Loucy (cell line): ENCODE measurements around the gene EML1.

Source experiments
- H2AFZ ChIP-seq: fragments of 200-600 bp; sonication (generic); 2 replicates; pipeline ENCODE4 v1.6.0; 2016; ENCODE audit warnings: antibody characterized with exemption, mild to moderate bottlenecking, low read length, moderate library complexity
- H3F3A ChIP-seq: fragments of 200-600 bp; 2 replicates; pipeline ENCODE4 v1.6.0; 2016; ENCODE audit warnings: antibody characterized with exemption, low read depth, mild to moderate bottlenecking
- H3K27me3 ChIP-seq: fragments of 200-600 bp; sonication (generic); 2 replicates; pipeline ENCODE4 v1.6.1; 2014; ENCODE audit warnings: low read length, mild to moderate bottlenecking; ENCODE audit not compliant: insufficient read depth, poor library complexity, severe bottlenecking
- H3K36me3 ChIP-seq: fragments of 200-600 bp; sonication (generic); 2 replicates; pipeline ENCODE4 v1.6.1; 2016; ENCODE audit warnings: low read length; ENCODE audit not compliant: insufficient read depth
- H3K4me1 ChIP-seq: fragments of 200-600 bp; sonication (generic); 2 replicates; pipeline ENCODE4 v1.5.1; 2014; ENCODE audit warnings: low read length, mild to moderate bottlenecking; ENCODE audit not compliant: insufficient read depth, poor library complexity, severe bottlenecking
- H3K4me2 ChIP-seq: fragments of 200-600 bp; sonication (generic); 2 replicates; pipeline ENCODE4 v1.6.0; 2014; ENCODE audit warnings: antibody characterized with exemption, low read length, low read depth, mild to moderate bottlenecking; ENCODE audit not compliant: poor library complexity, severe bottlenecking
- H3K4me3 ChIP-seq: fragments of 200-600 bp; sonication (generic); 2 replicates; pipeline ENCODE4 v1.5.1; 2014; ENCODE audit warnings: low read length, mild to moderate bottlenecking, mixed read lengths; ENCODE audit not compliant: poor library complexity, severe bottlenecking
- H3K79me2 ChIP-seq: fragments of 200-600 bp; sonication (generic); 2 replicates; pipeline ENCODE4 v1.6.1; 2014; ENCODE audit warnings: low read length; ENCODE audit not compliant: insufficient read depth
- H3K9ac ChIP-seq: fragments of 200-600 bp; sonication (generic); 2 replicates; pipeline ENCODE4 v1.6.0; 2014; ENCODE audit warnings: mild to moderate bottlenecking, low read depth, low read length, moderate library complexity; ENCODE audit not compliant: poor library complexity, severe bottlenecking
- H3K9me2 ChIP-seq: fragments of 200-600 bp; sonication (generic); replicated peaks from 2 replicates; pipeline ENCODE4 v1.6.1; 2016; ENCODE audit warnings: low read depth, low read length, mixed read lengths
- H3K9me3 ChIP-seq: fragments of 200-600 bp; sonication (generic); 2 replicates; pipeline ENCODE4 v1.6.1; 2014; ENCODE audit warnings: mild to moderate bottlenecking, antibody characterized with exemption, low read length, low read depth; ENCODE audit not compliant: insufficient read depth
- H4K20me1 ChIP-seq: fragments of 200-600 bp; sonication (generic); 2 replicates; pipeline ENCODE4 v1.6.0; 2014; ENCODE audit warnings: antibody characterized with exemption, low read length, mild to moderate bottlenecking; ENCODE audit not compliant: insufficient read depth, poor library complexity, severe bottlenecking
- CTCF ChIP-seq: fragments of 200-600 bp; sonication (generic); conservative IDR thresholded peaks from 2 replicates; pipeline ENCODE4 v1.5.1; 2014; ENCODE audit warnings: mild to moderate bottlenecking, antibody characterized with exemption, low read length
- EZH2phosphoT487 ChIP-seq: fragments of 200-600 bp; IDR thresholded peaks from 2 replicates; pipeline ENCODE4 v1.6.1; 2018; ENCODE audit warnings: antibody characterized with exemption, mild to moderate bottlenecking, moderate library complexity, borderline replicate concordance

Gene EML1

GRCh38 chr14:99925471-99925870, 132.3 kb downstream of the EML1 start:
- Histone ChIP-seq H2AFZ (no peak overlapping the region), H3K4me3 (no peak overlapping the region)
- TF ChIP-seq EZH2phosphoT487 (no peak), CTCF (no peak)

GRCh38 chr14:99928963-99929362, 135.8 kb downstream of the EML1 start:
- H3F3A ChIP-seq = no peaks in the 10 kb centered on the region
- H2AFZ ChIP-seq = no peak overlapping the region
- H3K9ac ChIP-seq = no peak overlapping the region
- H3K4me1 ChIP-seq = no peaks in the 10 kb centered on the region
- no peak overlapping the region for H3K4me2 ChIP-seq
- no peaks in the 10 kb centered on the region for H4K20me1 ChIP-seq
- no peaks in the 10 kb centered on the region for H3K9me3 ChIP-seq
- H3K9me2 ChIP-seq = no peaks in the 10 kb centered on the region
- TF ChIP-seq EZH2phosphoT487 (no peak), CTCF (no peak)
- no peaks in the 10 kb centered on the region for H3K36me3 ChIP-seq
- H3K27me3 ChIP-seq = no peaks in the 10 kb centered on the region
- H3K79me2 ChIP-seq = no peaks in the 10 kb centered on the region
- H3K4me3 ChIP-seq = no peak overlapping the region

More at GRCh38 chr14:99925471-99925870, 132.3 kb downstream of the EML1 start:
- H3K36me3 ChIP-seq = no peaks in the 10 kb centered on the region
- no peaks in the 10 kb centered on the region for H3K9me3 ChIP-seq
- H4K20me1 ChIP-seq = no peaks in the 10 kb centered on the region
- no peaks in the 10 kb centered on the region for H3K9me2 ChIP-seq
- no peaks in the 10 kb centered on the region for H3K79me2 ChIP-seq
- H3K9ac ChIP-seq = no peak overlapping the region
- H3K27me3 ChIP-seq = no peaks in the 10 kb centered on the region
- H3K4me1 ChIP-seq = no peaks in the 10 kb centered on the region
- no peak overlapping the region for H3K4me2 ChIP-seq
- H3F3A ChIP-seq = no peaks in the 10 kb centered on the region

GRCh38 chr14:99929601-99930000, 136.4 kb downstream of the EML1 start:
- Histone ChIP-seq H3K4me1 (no peaks in the 10 kb centered on the region), H3K9ac (no peak overlapping the region), H3K9me3 (no peaks in the 10 kb centered on the region), H3K9me2 (no peaks in the 10 kb centered on the region), H4K20me1 (no peaks in the 10 kb centered on the region), H2AFZ (no peak overlapping the region), H3K36me3 (no peaks in the 10 kb centered on the region), H3K4me3 (no peak overlapping the region), H3K79me2 (no peaks in the 10 kb centered on the region), H3K27me3 (no peaks in the 10 kb centered on the region), H3K4me2 (no peak overlapping the region), H3F3A (no peaks in the 10 kb centered on the region)
- no peak for TF ChIP-seq CTCF
- no peak for TF ChIP-seq EZH2phosphoT487
